ENCODE results near the gene TCF23. TPM values are rescaled to one million over a fixed set of nuclear protein-coding genes. Genes with fewer than 3 reads are reported as not detected.
"Not testable (repeated sequence)": the region's sequence is repeated elsewhere in the genome, so short reads cannot be mapped to it uniquely, and the experiment has no call there.

TCF23 gene
- total and polyA plus RNA-seq, 8 donors, result 0.06 to 0.50 (median 0.08) TPM

DNA sequence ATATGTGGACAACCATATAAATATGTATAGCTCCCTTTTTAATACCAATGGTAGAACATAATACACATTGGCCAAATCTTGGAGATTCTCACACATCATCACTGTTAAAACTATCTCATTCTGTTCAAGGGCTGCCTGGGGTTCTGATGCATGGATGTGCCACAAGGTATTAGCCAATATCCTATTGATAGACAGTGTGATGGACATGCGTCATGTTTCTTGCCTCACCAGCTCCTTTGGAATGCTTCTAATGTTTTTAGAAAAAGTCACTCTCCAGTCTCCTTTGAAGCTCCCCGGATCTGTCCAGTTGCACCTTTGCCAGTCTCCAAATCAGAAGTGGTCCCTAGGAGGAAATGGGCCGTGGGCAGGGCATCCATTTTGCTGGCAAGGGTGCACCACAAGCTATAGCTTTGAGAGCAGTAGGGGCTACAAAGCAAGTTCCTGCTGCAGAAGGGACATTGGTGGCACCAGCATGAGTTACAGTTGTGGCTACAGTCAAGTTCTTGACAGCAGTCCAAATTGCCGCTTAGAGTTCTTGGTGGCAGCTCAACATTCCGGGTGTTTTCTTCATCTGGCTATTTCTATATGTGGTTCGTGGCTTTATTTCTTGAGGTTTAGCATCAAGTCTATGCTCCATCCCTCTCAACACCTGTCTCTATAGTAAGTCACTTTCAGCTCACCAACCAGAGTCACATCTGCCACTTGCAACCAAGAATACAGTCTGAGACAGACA is 38.0 kb downstream of the TCF23 start:
- H3K27ac ChIP-seq, result no peak overlapping the region
- TF ChIP-seq, protein P1, sequence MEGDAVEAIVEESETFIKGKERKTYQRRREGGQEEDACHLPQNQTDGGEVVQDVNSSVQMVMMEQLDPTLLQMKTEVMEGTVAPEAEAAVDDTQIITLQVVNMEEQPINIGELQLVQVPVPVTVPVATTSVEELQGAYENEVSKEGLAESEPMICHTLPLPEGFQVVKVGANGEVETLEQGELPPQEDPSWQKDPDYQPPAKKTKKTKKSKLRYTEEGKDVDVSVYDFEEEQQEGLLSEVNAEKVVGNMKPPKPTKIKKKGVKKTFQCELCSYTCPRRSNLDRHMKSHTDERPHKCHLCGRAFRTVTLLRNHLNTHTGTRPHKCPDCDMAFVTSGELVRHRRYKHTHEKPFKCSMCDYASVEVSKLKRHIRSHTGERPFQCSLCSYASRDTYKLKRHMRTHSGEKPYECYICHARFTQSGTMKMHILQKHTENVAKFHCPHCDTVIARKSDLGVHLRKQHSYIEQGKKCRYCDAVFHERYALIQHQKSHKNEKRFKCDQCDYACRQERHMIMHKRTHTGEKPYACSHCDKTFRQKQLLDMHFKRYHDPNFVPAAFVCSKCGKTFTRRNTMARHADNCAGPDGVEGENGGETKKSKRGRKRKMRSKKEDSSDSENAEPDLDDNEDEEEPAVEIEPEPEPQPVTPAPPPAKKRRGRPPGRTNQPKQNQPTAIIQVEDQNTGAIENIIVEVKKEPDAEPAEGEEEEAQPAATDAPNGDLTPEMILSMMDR (IDR thresholded peaks at IDR 0.05), result no peak

DNA sequence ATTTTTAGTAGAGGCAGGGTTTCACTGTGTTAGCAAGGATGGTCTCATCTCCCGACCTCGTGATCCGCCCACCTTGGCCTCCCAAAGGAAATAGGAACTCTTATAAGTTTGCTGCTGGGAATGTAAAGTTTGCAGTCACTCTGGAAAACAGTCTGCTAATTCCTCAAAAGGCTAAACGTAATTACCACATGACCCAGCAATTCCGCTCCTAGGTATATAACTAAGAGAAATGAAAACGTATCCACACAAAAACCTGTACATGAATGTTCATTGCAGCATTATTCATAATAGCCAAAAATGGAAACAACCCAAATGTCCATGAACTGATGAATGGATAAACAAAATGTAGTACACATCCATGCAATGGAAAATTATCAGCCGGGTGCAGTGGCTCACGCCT is 41.2 kb downstream of the TCF23 start:
- H3K9me3 ChIP-seq, result no peaks in the 10 kb centered on the region
- H3K27ac ChIP-seq, result no peak overlapping the region
- no peaks in the 10 kb centered on the region for H3K4me1 ChIP-seq
- ATAC-seq, result no peak
- no peak overlapping the region for H3K4me3 ChIP-seq
- intact Hi-C loops (cut with DNase I), result no loop called here
- no peaks in the 10 kb centered on the region for H3K27me3 ChIP-seq
- no peak for DNase-seq
- H3K36me3 ChIP-seq, result no peaks in the 10 kb centered on the region
- TF ChIP-seq, protein P1 (IDR thresholded peaks at IDR 0.05), result no peak

More for the DNA sequence above, 38.0 kb downstream of the TCF23 start:
- Histone ChIP-seq H3K4me3 (no peak overlapping the region), H3K9me3 (no peaks in the 10 kb centered on the region), H3K36me3 (no peaks in the 10 kb centered on the region), H3K27me3 (no peaks in the 10 kb centered on the region), H3K4me1 (no peaks in the 10 kb centered on the region)
- intact Hi-C loops (cut with DNase I), result no loop called here
- DNase-seq, result no peak
- ATAC-seq, result no peak

DNA sequence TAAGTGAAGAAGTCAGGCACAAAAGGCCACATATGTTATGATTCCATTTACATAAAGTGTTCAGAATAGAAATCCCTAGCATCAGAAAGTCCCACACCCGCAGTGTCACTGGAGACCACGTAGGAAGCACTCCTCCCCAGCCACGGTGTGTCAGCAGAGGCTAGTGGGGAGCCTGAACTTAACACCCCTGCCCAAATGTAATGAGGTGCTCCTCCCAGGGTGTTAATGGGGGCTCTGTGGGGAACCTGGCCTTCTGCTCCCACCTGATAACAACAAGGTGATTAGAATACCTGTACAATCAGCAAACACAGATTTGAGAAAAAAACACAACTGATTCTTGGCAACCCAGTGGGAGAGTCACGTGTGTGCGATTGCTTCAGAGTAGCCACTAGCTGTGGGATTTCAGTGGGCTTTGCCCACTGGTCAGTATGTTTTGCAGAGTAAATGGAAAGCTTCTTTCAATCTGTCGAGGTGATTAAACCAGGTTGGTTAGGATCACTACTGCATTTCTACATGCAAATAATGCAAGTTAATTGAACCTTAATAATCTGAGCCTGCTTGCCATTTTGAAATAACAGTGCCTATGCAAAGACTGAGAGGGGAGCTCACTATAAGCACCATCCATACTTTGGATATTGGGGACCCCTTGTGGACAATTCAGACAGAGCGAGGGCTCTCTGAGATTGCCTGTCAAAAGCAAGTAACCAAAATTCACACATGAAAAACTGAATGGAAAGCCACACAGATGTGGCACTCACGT is 42.4 kb downstream of the TCF23 start:
- intact Hi-C loops (cut with DNase I), result no loop called here
- Histone ChIP-seq H3K27ac (no peak overlapping the region), H3K36me3 (no peaks in the 10 kb centered on the region), H3K4me3 (no peak overlapping the region), H3K9me3 (no peaks in the 10 kb centered on the region), H3K4me1 (no peaks in the 10 kb centered on the region), H3K27me3 (no peaks in the 10 kb centered on the region)
- TF ChIP-seq, protein P1 (IDR thresholded peaks at IDR 0.05), result peak; percentile 57 to 59
- peak; percentile 86 for ATAC-seq
- DNase-seq, result peak in 2 of 4 donors; percentile 46 to 72

DNA sequence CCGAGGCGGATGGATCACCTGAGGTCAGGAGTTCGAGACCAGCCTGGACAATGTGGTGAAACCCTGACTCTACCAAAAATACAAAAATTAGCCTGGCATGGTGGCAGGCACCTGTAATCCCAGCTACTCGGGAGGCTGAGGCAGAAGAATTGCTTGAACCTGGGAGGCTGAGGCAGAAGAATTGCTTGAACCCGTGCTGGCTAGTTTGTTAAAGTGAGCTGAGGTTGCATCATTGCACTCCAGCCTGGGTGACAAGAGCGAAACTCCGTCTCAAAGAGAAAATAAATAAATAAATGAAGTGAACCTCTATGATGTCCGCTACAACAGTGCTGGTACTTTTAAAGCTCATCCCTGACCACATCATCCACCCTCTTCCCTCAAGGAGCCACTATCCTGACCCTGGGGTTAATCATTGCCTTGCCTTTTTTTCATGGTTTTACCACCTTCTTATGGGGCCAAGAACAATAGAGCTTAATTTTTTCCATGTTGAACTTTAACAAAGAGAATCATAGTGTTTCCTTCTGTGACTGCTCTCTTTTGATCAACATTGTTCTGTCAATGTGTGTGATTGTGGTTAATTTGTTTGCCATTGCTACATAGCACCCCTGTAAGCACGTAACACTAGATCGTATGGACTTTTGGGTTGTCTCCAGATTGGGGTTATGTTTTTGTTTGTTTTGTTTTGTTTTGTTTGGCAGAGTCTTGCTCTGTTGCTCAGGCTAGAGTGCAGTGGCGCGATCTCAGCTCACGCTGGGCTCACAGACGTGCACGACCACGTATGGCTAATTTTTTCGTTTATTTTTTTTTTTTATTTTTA is 45.9 kb downstream of the TCF23 start:
- Histone ChIP-seq H3K27ac (no peak overlapping the region), H3K4me3 (no peak overlapping the region), H3K36me3 (peaks cover 0 to 5% of the 10 kb centered on the region in 2 donors), H3K27me3 (no peaks in the 10 kb centered on the region), H3K4me1 (no peaks in the 10 kb centered on the region), H3K9me3 (no peaks in the 10 kb centered on the region)
- TF ChIP-seq, protein P1 (IDR thresholded peaks at IDR 0.05), result no peak
- DNase-seq (no peak), ATAC-seq (no peak)
- intact Hi-C loops (cut with DNase I), result no loop called here

DNA sequence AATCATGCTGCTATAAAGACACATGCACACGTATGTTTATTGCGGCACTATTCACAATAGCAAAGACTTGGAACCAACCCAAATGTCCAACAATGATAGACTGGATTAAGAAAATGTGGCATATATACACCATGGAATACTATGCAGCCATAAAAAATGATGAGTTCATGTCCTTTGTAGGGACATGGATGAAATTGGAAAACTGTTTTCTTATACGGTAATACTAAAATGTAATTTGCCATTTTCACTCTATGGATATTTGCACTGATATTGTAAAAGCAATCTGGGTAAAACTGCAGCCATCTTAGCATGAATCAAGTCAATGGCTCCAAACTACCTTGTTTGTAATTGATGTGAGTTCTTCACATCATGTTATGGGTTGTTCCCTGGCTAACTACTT is 47.0 kb downstream of the TCF23 start:
- H3K4me1 ChIP-seq; DNase-seq; H3K27me3 ChIP-seq; H3K9me3 ChIP-seq; H3K4me3 ChIP-seq; intact Hi-C loops (cut with DNase I); ATAC-seq; H3K27ac ChIP-seq: not testable (repeated sequence)
- peaks cover 0 to 16% of the 10 kb centered on the region in 2 donors for H3K36me3 ChIP-seq

DNA sequence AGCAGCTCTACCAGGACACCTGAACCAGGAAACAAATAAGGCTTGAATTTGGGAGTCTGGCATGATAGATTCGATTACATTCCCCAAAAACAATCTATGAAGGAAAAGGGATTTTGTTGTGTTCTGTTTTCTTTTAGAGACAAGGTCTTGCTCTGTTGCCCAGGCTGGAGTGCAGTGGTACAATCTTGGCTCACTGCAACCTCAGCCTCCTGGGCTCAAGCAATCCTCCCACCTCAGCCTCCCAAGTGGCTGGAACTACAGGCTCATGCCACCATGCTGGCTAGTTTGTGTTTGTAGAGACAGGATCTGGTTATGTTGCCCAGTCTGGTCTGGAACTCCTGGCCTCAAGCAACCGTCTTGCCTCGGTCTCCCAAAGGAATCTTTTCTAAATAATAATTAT is 49.3 kb downstream of the TCF23 start:
- H3K4me3 ChIP-seq; H3K27ac ChIP-seq; DNase-seq; ATAC-seq; H3K27me3 ChIP-seq; H3K4me1 ChIP-seq; intact Hi-C loops (cut with DNase I); H3K9me3 ChIP-seq: not testable (repeated sequence)
- peaks cover 0 to 39% of the 10 kb centered on the region in 2 donors for H3K36me3 ChIP-seq

All from left lung (tissue), 10 donors.